K562 (cell line): ENCODE data around the gene GNA15. TPM values are rescaled to one million over a fixed set of nuclear protein-coding genes. Genes with fewer than 3 reads are reported as not detected.

Experiments used
- AFF1 ChIP-seq, 2 experiments: fragments of 450-650 bp; IDR thresholded peaks; 2 replicates each; pipeline ENCODE4 v1.6.1; 2018; ENCODE audit warnings: mild to moderate bottlenecking in 2 of 2, low read depth in 1 of 2; ENCODE audit not compliant: partially characterized antibody in 2 of 2
- IRF1 ChIP-seq: sonication (generic); formaldehyde crosslinking; IDR thresholded peaks from 2 replicates; pipeline ENCODE4 v1.8.0; 2022; ENCODE audit warnings: missing genetic modification reagents, mild to moderate bottlenecking, borderline replicate concordance
- NR2C2 ChIP-seq, 2 experiments: fragments of 200-800 bp in 1 of 2; sonication (Bioruptor generic) in 1 of 2; sonication (generic) in 1 of 2; formaldehyde crosslinking in 1 of 2; IDR thresholded peaks; 2 replicates each; pipeline versions ENCODE4 v1.6.1 to v1.8.0; 2016 to 2022; ENCODE audit warnings: mild to moderate bottlenecking in 1 of 2, missing compliant biosample characterization in 1 of 2, missing genetic modification characterization in 1 of 2, missing genetic modification reagents in 1 of 2
- ZNF121 ChIP-seq: sonication (generic); formaldehyde crosslinking; conservative IDR thresholded peaks from 2 replicates; pipeline ENCODE4 v1.8.0; 2022; ENCODE audit warnings: missing genetic modification reagents
- ZNF384 ChIP-seq: IDR thresholded peaks from 2 replicates; pipeline ENCODE4 v1.6.1; 2012; ENCODE audit warnings: low read depth, low read length, improper control_type of control experiment
- polyA plus RNA-seq, 8 experiments: library from polyadenylated mRNA; depleted of rRNA in 4 of 8; stranded (reverse) in 5 of 8; unstranded in 3 of 8; fragments of >200 nt; fragmentation: Nextera tagmentation in 2 of 8; fragmentation: Illumina TruSeq in 1 of 8; extraction: Ambion mirVana in 2 of 8; extraction: Trizol in 1 of 8; gene quantifications; 2 replicates each; pipeline versions ENCODE4 v1.2.1 to v1.2.3, GENCODE V29; 2011 to 2014; ENCODE audit warnings: inconsistent platforms in 1 of 8, missing spikeins in 1 of 8
- total RNA-seq, 7 experiments: library from RNA; depleted of rRNA in 6 of 7; stranded (reverse); fragments of >200 nt in 6 of 7; fragmentation: Illumina TruSeq in 2 of 7; extraction: Trizol in 2 of 7; gene quantifications; 2 replicates each; pipeline versions ENCODE4 v1.2.1 to v1.2.3, GENCODE V29; 2011 to 2021; ENCODE audit warnings: low replicate concordance in 1 of 7

Gene GNA15
- total and polyA plus RNA-seq, 9 of the 15 experiments (the other 6 are each of a cell fraction or from before 2014, with no cell fraction given): 0.03 to 0.24 (median 0.11) TPM; not detected in 1

GRCh38 chr19:3087769-3088168, 48.1 kb upstream of the GNA15 start (continued):
- peak; percentile 92 for TF ChIP-seq ZNF121 (CRISPR knock-in tag)
- 0 out of 2 replicates have a peak, but pooled peaks have one; percentile 31 for TF ChIP-seq ZNF384
- TF ChIP-seq AFF1 (IDR thresholded peaks at IDR 0.05; ENCODE audit: low read depth in 1 of 2, partially characterized antibody in 2 of 2): no peak
- TF ChIP-seq NR2C2 (CRISPR knock-in tag; IDR thresholded peaks at IDR 0.05): no peak
- TF ChIP-seq NR2C2 (tag; IDR thresholded peaks at IDR 0.05): no peak
- no peak for TF ChIP-seq IRF1 (CRISPR knock-in tag)
